Fibroblast of skin of left biceps (primary cell): Measurements from ENCODE around the gene USP12.

Experiments
- DNase-seq, 2 experiments: peaks; one replicate each; pipeline ENCODE4 v3.0.0-alpha.2; 2013; ENCODE audit warnings: low read depth in 2 of 2

USP12 gene

GRCh38 chr13:27037171-27037570 lies 134.4 kb downstream of the USP12 start:
- DNase-seq = no peak

- peak in 1 of 2 experiments; percentile 4 for DNase-seq
These were observed 135.2 kb downstream of the USP12 start for GRCh38 chr13:27036236-27036981.

- no peak for DNase-seq
These were observed 135.7 kb downstream of the USP12 start for GRCh38 chr13:27035892-27036235.

GRCh38 chr13:27034678-27035111 lies 136.9 kb downstream of the USP12 start:
- DNase-seq = no peak

- no peak for DNase-seq
These were observed 142.7 kb downstream of the USP12 start for GRCh38 chr13:27028683-27029480.

- no peak for DNase-seq
These were observed 144.4 kb downstream of the USP12 start for GRCh38 chr13:27027086-27027667.

- DNase-seq = no peak
These were observed 145.2 kb downstream of the USP12 start for GRCh38 chr13:27026396-27026795.

GRCh38 chr13:27024776-27025492 lies 146.7 kb downstream of the USP12 start:
- no peak for DNase-seq

- no peak for DNase-seq
These were observed 147.5 kb downstream of the USP12 start for GRCh38 chr13:27024074-27024461.

GRCh38 chr13:27023385-27024073 lies 148.1 kb downstream of the USP12 start:
- no peak for DNase-seq

GRCh38 chr13:27022571-27023311 lies 148.9 kb downstream of the USP12 start:
- no peak for DNase-seq

- DNase-seq = no peak
These were observed 151.2 kb downstream of the USP12 start for GRCh38 chr13:27020415-27020814.

- no peak for DNase-seq
These were observed 152.7 kb downstream of the USP12 start for GRCh38 chr13:27018882-27019281.

GRCh38 chr13:27018344-27018861 lies 153.2 kb downstream of the USP12 start:
- DNase-seq = no peak

GRCh38 chr13:27016875-27017274 lies 154.7 kb downstream of the USP12 start:
- DNase-seq = no peak
